Measurements from ENCODE around the gene SMCO4.

Gene SMCO4

GRCh38 chr11:93501856-93502255 lies 41.3 kb downstream of the SMCO4 start:
- Histone ChIP-seq H3K27me3 (ENCODE audit: insufficient read depth, low read length, poor library complexity, severe bottlenecking) (no peaks in the 10 kb centered on the region), H3K4me1 (ENCODE audit: insufficient read depth, low read length, poor library complexity, severe bottlenecking) (peaks cover 12% of the 10 kb centered on the region), H3K9me3 (ENCODE audit: insufficient read depth, low read depth, low read length) (no peaks in the 10 kb centered on the region), H3F3A (ENCODE audit: low read depth) (no peaks in the 10 kb centered on the region), H3K36me3 (ENCODE audit: insufficient read depth, low read length) (peaks cover 10% of the 10 kb centered on the region; the same call in 1 of the 2 replicates), H3K9me2 (replicated peaks; ENCODE audit: low read depth, low read length) (no peaks in the 10 kb centered on the region), H3K4me2 (ENCODE audit: low read depth, low read length, poor library complexity, severe bottlenecking) (no peak overlapping the region), H3K4me3 (ENCODE audit: low read length, poor library complexity, severe bottlenecking) (no peak overlapping the region), H2AFZ (ENCODE audit: low read length) (no peak overlapping the region), H3K9ac (ENCODE audit: low read depth, low read length, poor library complexity, severe bottlenecking) (no peak overlapping the region), H4K20me1 (ENCODE audit: insufficient read depth, low read length, poor library complexity, severe bottlenecking) (no peaks in the 10 kb centered on the region), H3K79me2 (ENCODE audit: insufficient read depth, low read length) (no peaks in the 10 kb centered on the region)
- no peak for TF ChIP-seq EZH2phosphoT487 (IDR thresholded peaks at IDR 0.05; ENCODE audit: borderline replicate concordance)
- TF ChIP-seq, protein P1, sequence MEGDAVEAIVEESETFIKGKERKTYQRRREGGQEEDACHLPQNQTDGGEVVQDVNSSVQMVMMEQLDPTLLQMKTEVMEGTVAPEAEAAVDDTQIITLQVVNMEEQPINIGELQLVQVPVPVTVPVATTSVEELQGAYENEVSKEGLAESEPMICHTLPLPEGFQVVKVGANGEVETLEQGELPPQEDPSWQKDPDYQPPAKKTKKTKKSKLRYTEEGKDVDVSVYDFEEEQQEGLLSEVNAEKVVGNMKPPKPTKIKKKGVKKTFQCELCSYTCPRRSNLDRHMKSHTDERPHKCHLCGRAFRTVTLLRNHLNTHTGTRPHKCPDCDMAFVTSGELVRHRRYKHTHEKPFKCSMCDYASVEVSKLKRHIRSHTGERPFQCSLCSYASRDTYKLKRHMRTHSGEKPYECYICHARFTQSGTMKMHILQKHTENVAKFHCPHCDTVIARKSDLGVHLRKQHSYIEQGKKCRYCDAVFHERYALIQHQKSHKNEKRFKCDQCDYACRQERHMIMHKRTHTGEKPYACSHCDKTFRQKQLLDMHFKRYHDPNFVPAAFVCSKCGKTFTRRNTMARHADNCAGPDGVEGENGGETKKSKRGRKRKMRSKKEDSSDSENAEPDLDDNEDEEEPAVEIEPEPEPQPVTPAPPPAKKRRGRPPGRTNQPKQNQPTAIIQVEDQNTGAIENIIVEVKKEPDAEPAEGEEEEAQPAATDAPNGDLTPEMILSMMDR (conservative IDR thresholded peaks at IDR 0.05; ENCODE audit: low read length): no peak

GRCh38 chr11:93500759-93501158 lies 42.4 kb downstream of the SMCO4 start:
- Histone ChIP-seq H3K27me3 (ENCODE audit: insufficient read depth, low read length, poor library complexity, severe bottlenecking) (no peaks in the 10 kb centered on the region), H3K4me3 (ENCODE audit: low read length, poor library complexity, severe bottlenecking) (no peak overlapping the region), H3K9me2 (replicated peaks; ENCODE audit: low read depth, low read length) (no peaks in the 10 kb centered on the region), H4K20me1 (ENCODE audit: insufficient read depth, low read length, poor library complexity, severe bottlenecking) (no peaks in the 10 kb centered on the region), H3K9me3 (ENCODE audit: insufficient read depth, low read depth, low read length) (no peaks in the 10 kb centered on the region), H3K4me1 (ENCODE audit: insufficient read depth, low read length, poor library complexity, severe bottlenecking) (peaks cover 12% of the 10 kb centered on the region), H3K36me3 (ENCODE audit: insufficient read depth, low read length) (peaks cover 17% of the 10 kb centered on the region; the same call in 1 of the 2 replicates), H3K4me2 (ENCODE audit: low read depth, low read length, poor library complexity, severe bottlenecking) (no peak overlapping the region), H3K79me2 (ENCODE audit: insufficient read depth, low read length) (no peaks in the 10 kb centered on the region), H3F3A (ENCODE audit: low read depth) (no peaks in the 10 kb centered on the region), H3K9ac (ENCODE audit: low read depth, low read length, poor library complexity, severe bottlenecking) (no peak overlapping the region), H2AFZ (ENCODE audit: low read length) (no peak overlapping the region)
- TF ChIP-seq, protein P1 (conservative IDR thresholded peaks at IDR 0.05; ENCODE audit: low read length): no peak
- TF ChIP-seq EZH2phosphoT487 (IDR thresholded peaks at IDR 0.05; ENCODE audit: borderline replicate concordance): no peak

DNA sequence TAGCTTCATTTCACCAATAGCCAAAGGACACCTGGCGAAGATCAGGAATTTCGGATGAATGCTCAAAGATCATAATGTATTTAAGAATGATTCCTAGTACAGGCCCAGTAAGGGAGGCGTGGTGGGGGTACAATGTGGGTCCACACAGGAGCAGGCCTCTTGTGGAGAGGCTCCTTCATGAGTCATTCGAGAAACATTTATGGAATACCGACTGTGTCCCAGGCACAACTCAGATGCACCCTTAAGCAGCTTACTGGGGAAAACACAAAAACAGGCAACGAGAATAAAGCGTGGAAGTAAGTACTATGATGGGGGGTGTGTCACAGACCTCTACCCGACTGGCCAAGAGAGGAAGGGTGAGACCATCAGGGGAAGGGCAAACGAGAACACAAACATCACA lies 44.5 kb downstream of the SMCO4 start:
- Histone ChIP-seq H3K4me1 (ENCODE audit: insufficient read depth, low read length, poor library complexity, severe bottlenecking) (no peaks in the 10 kb centered on the region), H3K36me3 (ENCODE audit: insufficient read depth, low read length) (peaks cover 18% of the 10 kb centered on the region; the same call in 1 of the 2 replicates), H3K9ac (ENCODE audit: low read depth, low read length, poor library complexity, severe bottlenecking) (no peak overlapping the region), H2AFZ (ENCODE audit: low read length) (no peak overlapping the region), H3K4me2 (ENCODE audit: low read depth, low read length, poor library complexity, severe bottlenecking) (no peak overlapping the region), H4K20me1 (ENCODE audit: insufficient read depth, low read length, poor library complexity, severe bottlenecking) (no peaks in the 10 kb centered on the region), H3K4me3 (ENCODE audit: low read length, poor library complexity, severe bottlenecking) (no peak overlapping the region), H3K9me3 (ENCODE audit: insufficient read depth, low read depth, low read length) (no peaks in the 10 kb centered on the region), H3F3A (ENCODE audit: low read depth) (no peaks in the 10 kb centered on the region), H3K79me2 (ENCODE audit: insufficient read depth, low read length) (no peaks in the 10 kb centered on the region), H3K27me3 (ENCODE audit: insufficient read depth, low read length, poor library complexity, severe bottlenecking) (no peaks in the 10 kb centered on the region), H3K9me2 (replicated peaks; ENCODE audit: low read depth, low read length) (no peaks in the 10 kb centered on the region)
- TF ChIP-seq, protein P1 (conservative IDR thresholded peaks at IDR 0.05; ENCODE audit: low read length): no peak
- TF ChIP-seq EZH2phosphoT487 (IDR thresholded peaks at IDR 0.05; ENCODE audit: borderline replicate concordance): no peak

All from Loucy (cell line).